GM13977 (cell line): ENCODE results near the gene SNRPF.

Experiments
- DNase-seq: peaks from one replicate; pipeline ENCODE4 v3.0.0; 2012; ENCODE audit warnings: low spot score
- CTCF ChIP-seq: IDR thresholded peaks from 2 replicates; pipeline ENCODE4 v1.5.1; 2012; ENCODE audit warnings: mild to moderate bottlenecking, control low read depth; ENCODE audit not compliant: insufficient read depth; ENCODE audit errors: extremely low read depth, missing control alignments
- in situ Hi-C: fragments of 300-500 bp; cut with MboI; formaldehyde crosslinking; loops from one replicate; pipeline ENCODE4 v1.12.0; 2022; ENCODE audit warnings: low sequenced_read_pairs, low pct_unique_long_range_greater_than_20kb, mixed read lengths, inconsistent platforms; ENCODE audit not compliant: unreplicated experiment

Gene SNRPF

DNA sequence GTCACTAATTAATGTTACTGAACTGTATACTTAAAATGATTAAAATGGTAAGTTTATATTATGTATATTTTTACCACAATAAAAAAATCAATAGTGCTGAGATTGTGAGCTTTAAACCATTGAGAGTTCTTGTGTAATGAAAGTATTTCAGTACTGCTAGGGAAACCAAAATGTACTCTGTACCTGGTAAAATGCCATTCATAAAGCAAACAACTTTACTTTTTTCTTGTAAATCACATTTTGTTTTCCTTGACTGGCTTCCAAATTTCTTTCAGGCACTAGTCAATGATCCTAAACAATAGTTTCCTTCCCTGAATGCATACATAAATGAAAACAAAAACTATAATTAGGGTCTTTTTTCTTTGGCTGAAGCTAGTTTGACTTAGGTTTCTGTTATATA, 29.4 kb upstream of the SNRPF start:
- DNase-seq = no peak
- in situ Hi-C loops = no loop called here
- no peak for TF ChIP-seq CTCF

GRCh38 chr12:95830335-95831089, 28.2 kb upstream of the SNRPF start:
- TF ChIP-seq CTCF = no peak
- DNase-seq = no peak
- in situ Hi-C loops = no loop called here

DNA sequence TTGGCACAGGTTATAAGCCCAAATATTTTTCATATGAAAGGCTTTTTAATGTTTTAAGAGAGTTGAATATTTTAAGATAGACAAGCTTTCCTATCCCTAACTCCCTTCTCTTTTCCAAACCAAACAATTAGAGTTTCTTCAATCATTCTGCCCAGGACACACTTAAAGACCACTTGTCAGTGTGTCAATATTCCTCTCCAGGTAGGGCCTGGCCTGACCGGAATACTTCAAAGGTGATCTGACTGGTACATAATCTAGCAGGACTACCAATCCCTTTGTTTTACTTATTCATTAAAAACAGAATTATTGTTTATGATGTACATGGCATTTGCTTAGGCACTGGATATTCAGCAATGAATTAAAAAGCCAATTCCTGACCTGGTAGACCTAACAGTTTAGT, 24.2 kb upstream of the SNRPF start:
- no peak for TF ChIP-seq CTCF
- no peak for DNase-seq
- in situ Hi-C loops = no loop called here

GRCh38 chr12:95836185-95836609, 22.6 kb upstream of the SNRPF start:
- no peak for TF ChIP-seq CTCF
- in situ Hi-C loops = no loop called here

DNA sequence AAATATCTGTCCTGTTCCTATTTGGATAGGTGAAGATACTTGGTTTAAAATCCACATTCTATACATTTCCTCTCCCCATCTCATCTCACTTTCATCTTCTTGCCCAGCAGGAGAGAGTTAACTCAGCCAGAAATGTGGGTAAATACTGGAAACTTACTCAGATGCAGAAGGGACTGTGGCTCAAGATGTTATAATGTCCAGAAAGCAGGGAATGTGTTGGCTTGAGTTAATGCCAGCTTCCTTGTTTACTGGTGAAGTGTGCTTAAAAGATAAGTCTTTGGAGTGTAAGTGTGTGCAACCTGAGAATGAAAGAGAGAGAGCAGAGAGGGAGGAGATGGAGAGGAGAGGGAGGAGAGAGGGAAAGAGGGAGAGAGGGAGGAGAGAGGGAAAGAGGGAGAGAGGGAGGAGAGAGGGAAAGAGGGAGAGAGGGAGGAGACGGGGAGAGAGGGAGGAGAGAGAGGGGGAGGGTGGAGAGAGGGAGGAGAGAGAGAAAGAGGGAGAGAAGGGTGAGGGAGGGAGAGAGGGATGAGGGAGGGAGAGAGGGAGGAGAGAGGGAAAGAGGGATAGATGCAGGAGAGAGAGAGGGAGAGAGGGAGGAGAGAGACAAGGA, 22.0 kb upstream of the SNRPF start:
- TF ChIP-seq CTCF = no peak
- DNase-seq = no peak

More at GRCh38 chr12:95836185-95836609, 22.6 kb upstream of the SNRPF start:
- DNase-seq = no peak

GRCh38 chr12:95837240-95838038, 21.3 kb upstream of the SNRPF start:
- no peak for DNase-seq
- in situ Hi-C loops = no loop called here

More for the DNA sequence above, 22.0 kb upstream of the SNRPF start:
- in situ Hi-C loops = no loop called here

More at GRCh38 chr12:95837240-95838038, 21.3 kb upstream of the SNRPF start:
- no peak for TF ChIP-seq CTCF
